Astrocyte (in vitro differentiated cells and primary cell): Measurements from ENCODE around the gene MBP. TPM values are rescaled to one million over a fixed set of nuclear protein-coding genes. Genes with fewer than 3 reads are reported as not detected.

Experiments
- DNase-seq: peaks from one replicate; pipeline ENCODE4 v3.0.0-alpha.2; 2010; ENCODE audit warnings: low read depth
- FAIRE-seq: peaks from 2 replicates; lab custom pipeline; 2011; peaks lifted over from hg19 to GRCh38; lab: Jason Lieb, UNC
- H2AFZ ChIP-seq: 2 replicates; pipeline ENCODE4 v1.6.0; 2012; ENCODE audit warnings: low read depth, low read length, inconsistent platforms
- H3K27ac ChIP-seq: 2 replicates; pipeline ENCODE4 v1.5.1; 2011; ENCODE audit warnings: low read depth, low read length, inconsistent platforms
- H3K27me3 ChIP-seq: 2 replicates; pipeline ENCODE4 v1.6.0; 2011; ENCODE audit warnings: low read length, inconsistent platforms; ENCODE audit not compliant: insufficient read depth
- H3K36me3 ChIP-seq: 2 replicates; pipeline ENCODE4 v1.5.1; 2011; ENCODE audit warnings: low read length, inconsistent platforms; ENCODE audit not compliant: insufficient read depth
- H3K4me1 ChIP-seq: 2 replicates; pipeline ENCODE4 v1.5.1; 2011; ENCODE audit warnings: low read length, inconsistent platforms; ENCODE audit not compliant: insufficient read depth
- H3K4me2 ChIP-seq: 2 replicates; pipeline ENCODE4 v1.6.0; 2012; ENCODE audit warnings: low read length, inconsistent platforms
- H3K4me3 ChIP-seq: 2 replicates; pipeline ENCODE4 v1.5.1; 2011; ENCODE audit warnings: low read depth, mild to moderate bottlenecking, low read length, inconsistent platforms; ENCODE audit not compliant: insufficient read depth
- H3K79me2 ChIP-seq: 2 replicates; pipeline ENCODE4 v1.6.0; 2012; ENCODE audit warnings: mild to moderate bottlenecking, low read length, inconsistent platforms; ENCODE audit not compliant: insufficient read depth
- H3K9ac ChIP-seq: 2 replicates; pipeline ENCODE4 v1.6.0; 2012; ENCODE audit warnings: mild to moderate bottlenecking, low read length, inconsistent platforms
- H3K9me3 ChIP-seq: 2 replicates; pipeline ENCODE4 v1.5.1; 2012; ENCODE audit warnings: low read depth, mild to moderate bottlenecking, low read length, inconsistent platforms; ENCODE audit not compliant: insufficient read depth
- H4K20me1 ChIP-seq: 2 replicates; pipeline ENCODE4 v1.6.0; 2012; ENCODE audit warnings: low read length, inconsistent platforms; ENCODE audit not compliant: insufficient read depth
- H3K27ac Mint-ChIP-seq: one replicate; pipeline ENCODE4 v1.8.0; 2021; ENCODE audit warnings: mild to moderate bottlenecking, mixed read lengths; ENCODE audit not compliant: unreplicated experiment
- H3K27me3 Mint-ChIP-seq: one replicate; pipeline ENCODE4 v1.8.0; 2021; ENCODE audit warnings: low read depth, mixed read lengths; ENCODE audit not compliant: unreplicated experiment
- H3K36me3 Mint-ChIP-seq: one replicate; pipeline ENCODE4 v1.8.0; 2021; ENCODE audit warnings: low read depth, mixed read lengths; ENCODE audit not compliant: unreplicated experiment
- H3K4me1 Mint-ChIP-seq: one replicate; pipeline ENCODE4 v1.8.0; 2021; ENCODE audit warnings: low read depth, mixed read lengths; ENCODE audit not compliant: unreplicated experiment
- H3K4me3 Mint-ChIP-seq: one replicate; pipeline ENCODE4 v1.8.0; 2021; ENCODE audit warnings: mild to moderate bottlenecking, moderate library complexity, mixed read lengths; ENCODE audit not compliant: unreplicated experiment
- H3K9me3 Mint-ChIP-seq: one replicate; pipeline ENCODE4 v1.8.0; 2021; ENCODE audit warnings: mild to moderate bottlenecking, mixed read lengths; ENCODE audit not compliant: unreplicated experiment
- EZH2 ChIP-seq: IDR thresholded peaks from 2 replicates; pipeline ENCODE4 v1.6.1; 2012; ENCODE audit warnings: mild to moderate bottlenecking, low read length, inconsistent platforms; ENCODE audit not compliant: insufficient read depth
- total RNA-seq: library from RNA; stranded (reverse); gene quantifications from 2 replicates; pipeline ENCODE4 v1.2.1, GENCODE V29; 2021
- TF ChIP-seq, protein P1 (sequence below): IDR thresholded peaks from 2 replicates; pipeline ENCODE4 v1.5.1; 2011; ENCODE audit warnings: low read depth, mild to moderate bottlenecking, inconsistent platforms, low read length, moderate library complexity; ENCODE audit not compliant: insufficient read depth

MBP gene
- total RNA-seq, 1 donor from 2014 or later: 11.4 TPM

DNA sequence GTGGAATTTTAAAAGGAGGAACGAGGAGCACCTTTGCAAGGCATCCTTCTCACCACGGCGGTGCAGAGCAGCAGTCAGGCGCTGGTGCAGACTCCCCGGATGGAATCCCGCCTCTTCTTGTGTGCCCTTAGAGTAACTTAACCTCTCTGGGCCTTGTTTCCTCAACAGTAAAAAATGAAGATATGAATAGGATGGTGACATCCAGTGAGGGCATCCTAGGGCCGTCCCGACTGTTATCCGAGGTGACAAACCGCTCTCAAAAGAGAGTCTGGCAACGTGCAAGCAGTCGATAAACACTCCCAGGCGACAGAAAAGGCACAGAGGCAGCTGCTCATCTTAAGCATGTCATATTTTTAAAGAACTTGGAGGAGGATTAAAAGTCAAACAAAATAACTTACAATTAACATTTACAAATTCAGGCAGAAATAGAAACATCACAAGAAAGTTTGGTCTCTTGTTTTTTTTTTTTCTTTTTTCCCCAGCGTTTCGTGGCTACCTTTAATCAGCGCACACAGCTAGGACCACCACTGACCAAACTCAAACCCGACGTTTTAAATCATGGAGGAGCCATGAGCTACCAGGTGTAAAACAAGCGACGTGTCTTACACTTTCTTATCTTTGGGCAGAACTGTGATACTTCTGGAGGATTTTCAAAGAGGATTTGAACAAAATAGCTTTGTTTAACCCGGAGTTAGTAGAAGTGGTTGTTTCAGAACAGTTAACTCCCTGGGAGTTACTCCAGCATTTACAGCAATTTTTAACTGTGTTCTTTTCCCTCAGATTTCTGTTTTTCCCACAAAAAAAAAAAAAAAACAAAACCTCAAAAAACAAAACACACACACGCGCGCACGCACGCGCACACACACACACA is 2.1 kb downstream of the MBP start:
- H3K4me3 ChIP-seq: peak overlapping the region; percentile 64
- FAIRE-seq: no peak

DNA sequence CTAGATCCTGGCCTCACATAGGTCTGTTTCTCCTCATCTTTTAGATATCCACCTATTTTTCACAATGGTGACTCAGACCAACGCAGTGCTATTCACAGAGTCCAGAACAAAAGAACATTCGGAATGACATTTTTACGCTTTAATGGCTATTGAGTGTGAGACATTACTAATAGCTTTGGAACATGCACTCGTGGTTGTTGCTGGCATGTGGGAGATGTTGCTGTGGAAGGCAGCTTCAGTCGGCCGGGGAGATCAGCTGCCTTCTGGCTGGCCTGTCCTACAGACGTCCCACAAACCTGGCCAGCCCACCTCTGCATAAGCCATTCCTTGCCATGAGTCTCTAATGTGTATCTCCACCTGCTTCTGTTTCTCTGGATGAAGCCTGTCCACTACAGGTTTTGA is 3.4 kb downstream of the MBP start:
- peaks cover 42% of the 10 kb centered on the region for H3K4me1 Mint-ChIP-seq
- TF ChIP-seq, protein P1, sequence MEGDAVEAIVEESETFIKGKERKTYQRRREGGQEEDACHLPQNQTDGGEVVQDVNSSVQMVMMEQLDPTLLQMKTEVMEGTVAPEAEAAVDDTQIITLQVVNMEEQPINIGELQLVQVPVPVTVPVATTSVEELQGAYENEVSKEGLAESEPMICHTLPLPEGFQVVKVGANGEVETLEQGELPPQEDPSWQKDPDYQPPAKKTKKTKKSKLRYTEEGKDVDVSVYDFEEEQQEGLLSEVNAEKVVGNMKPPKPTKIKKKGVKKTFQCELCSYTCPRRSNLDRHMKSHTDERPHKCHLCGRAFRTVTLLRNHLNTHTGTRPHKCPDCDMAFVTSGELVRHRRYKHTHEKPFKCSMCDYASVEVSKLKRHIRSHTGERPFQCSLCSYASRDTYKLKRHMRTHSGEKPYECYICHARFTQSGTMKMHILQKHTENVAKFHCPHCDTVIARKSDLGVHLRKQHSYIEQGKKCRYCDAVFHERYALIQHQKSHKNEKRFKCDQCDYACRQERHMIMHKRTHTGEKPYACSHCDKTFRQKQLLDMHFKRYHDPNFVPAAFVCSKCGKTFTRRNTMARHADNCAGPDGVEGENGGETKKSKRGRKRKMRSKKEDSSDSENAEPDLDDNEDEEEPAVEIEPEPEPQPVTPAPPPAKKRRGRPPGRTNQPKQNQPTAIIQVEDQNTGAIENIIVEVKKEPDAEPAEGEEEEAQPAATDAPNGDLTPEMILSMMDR: no peak
- no peak for TF ChIP-seq EZH2
- Histone ChIP-seq H3K36me3 (no peaks in the 10 kb centered on the region), H2AFZ (no peak overlapping the region), H3K27me3 (no peaks in the 10 kb centered on the region), H3K4me3 (no peak overlapping the region), H3K9ac (peak overlapping the region; percentile 81), H3K4me1 (peaks cover 47% of the 10 kb centered on the region), H4K20me1 (no peaks in the 10 kb centered on the region), H3K27ac (peak overlapping the region; percentile 96), H3K79me2 (peaks cover 38% of the 10 kb centered on the region), H3K4me2 (peak overlapping the region; percentile 50), H3K9me3 (no peaks in the 10 kb centered on the region)
- H3K36me3 Mint-ChIP-seq: no peaks in the 10 kb centered on the region
- H3K27ac Mint-ChIP-seq: peak overlapping the region; percentile 90
- peak overlapping the region; percentile 64 for H3K4me3 Mint-ChIP-seq
- FAIRE-seq (peak; percentile 98), DNase-seq (peak; percentile 99)
- H3K27me3 Mint-ChIP-seq: no peaks in the 10 kb centered on the region
- H3K9me3 Mint-ChIP-seq: no peaks in the 10 kb centered on the region

More for the DNA sequence above, 2.1 kb downstream of the MBP start:
- no peaks in the 10 kb centered on the region for H3K9me3 ChIP-seq
- Mint-ChIP-seq H3K9me3 (no peaks in the 10 kb centered on the region), H3K27me3 (peaks cover 6% of the 10 kb centered on the region), H3K27ac (peak overlapping the region; percentile 90), H3K4me1 (peaks cover 34% of the 10 kb centered on the region), H3K36me3 (no peaks in the 10 kb centered on the region), H3K4me3 (peak overlapping the region; percentile 84)
- TF ChIP-seq, protein P1: no peak
- TF ChIP-seq EZH2: no peak
- peak overlapping the region; percentile 91 for H3K9ac ChIP-seq
- H3K4me1 ChIP-seq: peaks cover 37% of the 10 kb centered on the region
- no peaks in the 10 kb centered on the region for H4K20me1 ChIP-seq
- peak overlapping the region; percentile 96 for H3K27ac ChIP-seq
- H3K36me3 ChIP-seq: no peaks in the 10 kb centered on the region
- no peak overlapping the region for H2AFZ ChIP-seq
- peak overlapping the region; percentile 93 for H3K4me2 ChIP-seq
- no peaks in the 10 kb centered on the region for H3K27me3 ChIP-seq
- peaks cover 33% of the 10 kb centered on the region for H3K79me2 ChIP-seq
- no peak for DNase-seq
